KMS-11 (cell line): ENCODE measurements around the gene MAN2A1.

Source experiments
- H2AFZ ChIP-seq: fragments of 200-600 bp; sonication (generic); 2 replicates; pipeline ENCODE4 v1.6.1; 2016; ENCODE audit warnings: antibody characterized with exemption, mixed run types, low read depth
- H3K27ac ChIP-seq: fragments of 200-600 bp; sonication (generic); 2 replicates; pipeline ENCODE4 v1.6.1; 2016; ENCODE audit warnings: mild to moderate bottlenecking, mixed run types
- H3K27me3 ChIP-seq: fragments of 200-600 bp; sonication (generic); 2 replicates; pipeline ENCODE4 v1.6.1; 2017; ENCODE audit warnings: mild to moderate bottlenecking, low read depth, mixed run types, moderate library complexity; ENCODE audit not compliant: insufficient read depth
- H3K36me3 ChIP-seq: fragments of 200-600 bp; sonication (generic); 2 replicates; pipeline ENCODE4 v1.6.1; 2017; ENCODE audit warnings: mild to moderate bottlenecking, mixed run types; ENCODE audit not compliant: insufficient read depth
- H3K4me1 ChIP-seq: fragments of 200-600 bp; sonication (generic); 2 replicates; pipeline ENCODE4 v1.6.1; 2016; ENCODE audit warnings: mild to moderate bottlenecking, low read depth, mixed run types; ENCODE audit not compliant: poor library complexity, severe bottlenecking
- H3K4me2 ChIP-seq: fragments of 200-600 bp; sonication (generic); 2 replicates; pipeline ENCODE4 v1.7.0; 2016; ENCODE audit warnings: mild to moderate bottlenecking, mixed run types
- H3K4me3 ChIP-seq: fragments of 200-600 bp; sonication (generic); IDR thresholded peaks from 2 replicates; pipeline ENCODE4 v1.6.1; 2017; ENCODE audit warnings: low read depth, low read length, mixed read lengths; ENCODE audit not compliant: insufficient read depth
- H3K79me2 ChIP-seq: fragments of 200-600 bp; sonication (generic); 2 replicates; pipeline ENCODE4 v1.6.1; 2016; ENCODE audit warnings: low read depth, mixed run types; ENCODE audit not compliant: insufficient read depth
- H3K9ac ChIP-seq: fragments of 200-600 bp; sonication (generic); 2 replicates; pipeline ENCODE4 v1.6.1; 2016; ENCODE audit warnings: mild to moderate bottlenecking, mixed run types
- H4K20me1 ChIP-seq: fragments of 200-600 bp; sonication (generic); 2 replicates; pipeline ENCODE4 v1.6.1; 2016; ENCODE audit warnings: mild to moderate bottlenecking, mixed run types; ENCODE audit not compliant: insufficient read depth
- CTCF ChIP-seq: fragments of 200-600 bp; sonication (generic); conservative IDR thresholded peaks from 2 replicates; pipeline ENCODE4 v1.6.1; 2017; ENCODE audit warnings: low read depth, mild to moderate bottlenecking, antibody characterized with exemption, low read length, moderate library complexity, mixed read lengths

MAN2A1 gene

GRCh38 chr5:109744261-109744660, 54.5 kb downstream of the MAN2A1 start:
- Histone ChIP-seq H4K20me1 (peaks cover 7% of the 10 kb centered on the region; the same call in 1 of the 2 replicates), H3K27ac (0 out of 2 replicates have a peak overlapping the region, but pooled peaks have one; percentile 66), H3K27me3 (no peaks in the 10 kb centered on the region), H3K4me1 (peaks cover 90% of the 10 kb centered on the region), H3K36me3 (no peaks in the 10 kb centered on the region; the same call in 1 of the 2 replicates), H3K4me3 (no peak overlapping the region), H2AFZ (no peak overlapping the region), H3K79me2 (peaks cover 92% of the 10 kb centered on the region), H3K4me2 (no peak overlapping the region), H3K9ac (no peak overlapping the region)
- TF ChIP-seq CTCF = no peak

GRCh38 chr5:109748546-109748945, 58.8 kb downstream of the MAN2A1 start:
- no peak overlapping the region for H3K4me3 ChIP-seq
- peaks cover 47% of the 10 kb centered on the region for H3K4me1 ChIP-seq
- H3K36me3 ChIP-seq = no peaks in the 10 kb centered on the region
- no peaks in the 10 kb centered on the region for H3K27me3 ChIP-seq
- peaks cover 87% of the 10 kb centered on the region for H3K79me2 ChIP-seq
- H4K20me1 ChIP-seq = peaks cover 3% of the 10 kb centered on the region
- H3K27ac ChIP-seq = no peak overlapping the region
- TF ChIP-seq CTCF = no peak
- H3K9ac ChIP-seq = no peak overlapping the region
- no peak overlapping the region for H2AFZ ChIP-seq
- no peak overlapping the region for H3K4me2 ChIP-seq

- Histone ChIP-seq H3K27me3 (no peaks in the 10 kb centered on the region), H3K79me2 (peaks cover 91% of the 10 kb centered on the region), H3K4me1 (peaks cover 29% of the 10 kb centered on the region)
Measured at GRCh38 chr5:109750463-109750862, 60.7 kb downstream of the MAN2A1 start.

GRCh38 chr5:109753279-109753678, 63.6 kb downstream of the MAN2A1 start:
- no peaks in the 10 kb centered on the region for H3K27me3 ChIP-seq
- H3K36me3 ChIP-seq = 0 out of 2 replicates have a peak, but pooled peaks cover 3% of the 10 kb centered on the region
- H3K79me2 ChIP-seq = peaks cover 74% of the 10 kb centered on the region
- no peak overlapping the region for H3K4me3 ChIP-seq
- H3K27ac ChIP-seq = no peak overlapping the region
- peaks cover 3% of the 10 kb centered on the region; the same call in 1 of the 2 replicates for H4K20me1 ChIP-seq
- H3K4me1 ChIP-seq = peaks cover 6% of the 10 kb centered on the region
- no peak overlapping the region for H3K9ac ChIP-seq
- no peak overlapping the region for H2AFZ ChIP-seq
- TF ChIP-seq CTCF = no peak
- no peak overlapping the region for H3K4me2 ChIP-seq

More at GRCh38 chr5:109750463-109750862, 60.7 kb downstream of the MAN2A1 start:
- Histone ChIP-seq H3K9ac (no peak overlapping the region), H2AFZ (no peak overlapping the region), H3K4me3 (no peak overlapping the region), H4K20me1 (peaks cover 3% of the 10 kb centered on the region), H3K4me2 (no peak overlapping the region), H3K27ac (no peak overlapping the region), H3K36me3 (no peaks in the 10 kb centered on the region)
- TF ChIP-seq CTCF = no peak
